Testis (tissue), 3 donors: ENCODE data around the gene CENPX. TPM values are rescaled to one million over a fixed set of nuclear protein-coding genes. Genes with fewer than 3 reads are reported as not detected.

ENCODE experiments used
- DNase-seq: peaks from one replicate; pipeline ENCODE4 v3.0.0-alpha.2; 2019
- H3K27ac ChIP-seq, 2 donors: fragments of 200-600 bp; sonication (generic); one replicate each; pipeline ENCODE4 v1.5.1; 2019
- H3K27me3 ChIP-seq: fragments of 200-600 bp; sonication (generic); one replicate; pipeline ENCODE4 v1.5.1; 2019
- H3K36me3 ChIP-seq: fragments of 200-600 bp; sonication (generic); one replicate; pipeline ENCODE4 v1.5.1; 2017; ENCODE audit warnings: low read depth; ENCODE audit errors: missing control alignments
- H3K4me1 ChIP-seq: fragments of 200-600 bp; sonication (generic); one replicate; pipeline ENCODE4 v1.5.1; 2019
- H3K4me3 ChIP-seq, 2 donors: fragments of 200-600 bp; sonication (generic); one replicate each; pipeline ENCODE4 v1.5.1; 2017 to 2019
- H3K9me3 ChIP-seq: fragments of 200-600 bp; sonication (generic); one replicate; pipeline ENCODE4 v1.5.1; 2017
- CTCF ChIP-seq, 3 experiments: fragments of 450-650 bp in 2 of 3; fragments of 200-600 bp in 1 of 3; sonication (generic) in 1 of 3; IDR thresholded peaks; one replicate each; pipeline ENCODE4 v1.5.1; 2016 to 2019; ENCODE audit warnings: antibody characterized with exemption in 3 of 3, mild to moderate bottlenecking in 2 of 3, moderate library complexity in 1 of 3
- POLR2A ChIP-seq: fragments of 450-650 bp; IDR thresholded peaks from one replicate; pipeline ENCODE4 v1.6.1; 2017; ENCODE audit warnings: antibody characterized with exemption, mild to moderate bottlenecking, moderate library complexity
- WGBS, 2 donors: methylation state at CpG; one replicate each; pipeline ENCODE4 v1.1.5; 2018; 5-methylcytosine and 5-hydroxymethylcytosine counted together
- intact Hi-C: fragments of 100-400 bp; cut with DNase I; formaldehyde crosslinking; loops from one replicate; pipeline ENCODE4 v1.15.1; 2023; ENCODE audit warnings: low total_unique reads
- polyA plus RNA-seq: library from polyadenylated mRNA; stranded (reverse); fragments of 350-450 nt; fragmentation: Illumina TruSeq; extraction: RNeasy Lipid Tissue Mini Kit (QIAGEN cat#74804); gene quantifications from one replicate; pipeline ENCODE4 v1.2.3, GENCODE V29; 2014; ENCODE audit warnings: low read depth, low replicate concordance; ENCODE audit not compliant: insufficient read depth
- total RNA-seq, 2 donors: library from RNA; depleted of rRNA; stranded (reverse); fragments of >200 nt; gene quantifications; one replicate each; pipeline ENCODE4 v1.2.3, GENCODE V29; 2016

The CENPX gene
- total and polyA plus RNA-seq, 3 donors from 2014 or later, result 43.0 to 51.8 (median 43.5) TPM

GRCh38 chr17:82015311-82015971 is 7.2 kb downstream of the CENPX start:
- no peak for DNase-seq
- Histone ChIP-seq H3K27ac (no peak overlapping the region), H3K27me3 (no peaks in the 10 kb centered on the region), H3K4me1 (peaks cover 6% of the 10 kb centered on the region), H3K9me3 (no peaks in the 10 kb centered on the region), H3K4me3 (no peak overlapping the region), H3K36me3 (no peaks in the 10 kb centered on the region)
- WGBS, 2 donors, result 90 to 96% methylated on average over 13 to 21 of the region's 24 CpGs
- intact Hi-C loops, result no loop called here
- TF ChIP-seq POLR2A, result no peak
- TF ChIP-seq CTCF (IDR thresholded peaks at IDR 0.05), result no peak

GRCh38 chr17:82014971-82015310 is 7.7 kb downstream of the CENPX start:
- Histone ChIP-seq H3K36me3 (no peaks in the 10 kb centered on the region), H3K27ac (no peak overlapping the region), H3K9me3 (no peaks in the 10 kb centered on the region), H3K4me3 (no peak overlapping the region), H3K27me3 (no peaks in the 10 kb centered on the region), H3K4me1 (peaks cover 6% of the 10 kb centered on the region)
- no peak for TF ChIP-seq POLR2A
- TF ChIP-seq CTCF (IDR thresholded peaks at IDR 0.05), result no peak
- intact Hi-C loops, result no loop called here
- 89 to 96% methylated on average over 4 to 13 of the region's 13 CpGs for WGBS, 2 donors
- DNase-seq, result no peak

GRCh38 chr17:82014432-82014831 is 8.2 kb downstream of the CENPX start:
- WGBS, 2 donors, result 82 to 100% methylated on average over 2 to 13 of the region's 23 CpGs
- H3K4me3 ChIP-seq, result no peak overlapping the region
- H3K36me3 ChIP-seq, result no peaks in the 10 kb centered on the region
- H3K27me3 ChIP-seq, result no peaks in the 10 kb centered on the region
- no peak overlapping the region for H3K27ac ChIP-seq
- no peaks in the 10 kb centered on the region for H3K9me3 ChIP-seq
- no peak for DNase-seq
- intact Hi-C loops, result no loop called here
- H3K4me1 ChIP-seq, result peaks cover 6% of the 10 kb centered on the region
- no peak for TF ChIP-seq POLR2A
- no peak for TF ChIP-seq CTCF (IDR thresholded peaks at IDR 0.05)

- DNase-seq, result no peak
- Histone ChIP-seq H3K9me3 (no peaks in the 10 kb centered on the region), H3K36me3 (no peaks in the 10 kb centered on the region), H3K4me3 (no peak overlapping the region), H3K4me1 (peaks cover 6% of the 10 kb centered on the region), H3K27me3 (no peaks in the 10 kb centered on the region), H3K27ac (no peak overlapping the region)
- WGBS, 2 donors, result 84 to 91% methylated on average over 13 to 16 of the region's 16 CpGs
- TF ChIP-seq CTCF (IDR thresholded peaks at IDR 0.05) (no peak), POLR2A (no peak)
- intact Hi-C loops, result no loop called here
Measured at GRCh38 chr17:82013772-82014321, 8.8 kb downstream of the CENPX start.

GRCh38 chr17:82013341-82013740 is 9.3 kb downstream of the CENPX start:
- intact Hi-C loops, result no loop called here
- Histone ChIP-seq H3K27me3 (no peaks in the 10 kb centered on the region), H3K36me3 (no peaks in the 10 kb centered on the region), H3K4me1 (peaks cover 6% of the 10 kb centered on the region), H3K4me3 (no peak overlapping the region), H3K27ac (peak overlapping the region in 1 of 2 donors; percentile 43), H3K9me3 (no peaks in the 10 kb centered on the region)
- 77 to 85% methylated on average over 13 to 16 of the region's 22 CpGs for WGBS, 2 donors
- DNase-seq, result no peak
- TF ChIP-seq POLR2A (no peak), CTCF (IDR thresholded peaks at IDR 0.05) (no peak)
